Upper lobe of left lung (tissue), 6 donors: ENCODE results near the gene CENPO. TPM values are rescaled to one million over a fixed set of nuclear protein-coding genes. Genes with fewer than 3 reads are reported as not detected.

ENCODE experiments used
- ATAC-seq, 2 donors: fragments of 200-7000 bp; cut with Tn5 transposase; one replicate each; pipeline ENCODE4 v1.9.1; 2022; ENCODE audit warnings: mild to moderate bottlenecking in 2 of 2, moderate library complexity in 2 of 2; ENCODE audit not compliant: low FRiP score in 2 of 2
- DNase-seq, 2 donors: peaks; one replicate each; pipeline ENCODE4 v3.0.0-alpha.2; 2019 to 2020
- H3K27ac ChIP-seq, 4 donors: fragments of 200-600 bp; sonication (generic); one replicate each; pipeline ENCODE4 v1.5.1; 2016 to 2019
- H3K27me3 ChIP-seq, 4 donors: fragments of 200-600 bp; sonication (generic); one replicate each; pipeline ENCODE4 v1.5.1; 2017 to 2019
- H3K36me3 ChIP-seq, 4 donors: fragments of 200-600 bp; sonication (generic); one replicate each; pipeline ENCODE4 v1.5.1; 2016 to 2019
- H3K4me1 ChIP-seq, 4 donors: fragments of 200-600 bp; sonication (generic); one replicate each; pipeline ENCODE4 v1.5.1; 2018 to 2019
- H3K4me3 ChIP-seq, 4 donors: fragments of 200-600 bp; sonication (generic); one replicate each; pipeline ENCODE4 v1.5.1; 2017 to 2019; ENCODE audit warnings: mild to moderate bottlenecking in 2 of 4, moderate library complexity in 1 of 4
- H3K9me3 ChIP-seq, 4 donors: fragments of 200-600 bp; sonication (generic); one replicate each; pipeline ENCODE4 v1.5.1; 2018 to 2019
- EP300 ChIP-seq, 4 donors: sonication (generic); formaldehyde crosslinking; IDR thresholded peaks; one replicate each; pipeline ENCODE4 v1.5.1; 2017; ENCODE audit warnings: antibody characterized with exemption in 4 of 4, control low read depth in 2 of 4
- POLR2A ChIP-seq, 4 donors: fragments of 450-650 bp; IDR thresholded peaks; one replicate each; pipeline ENCODE4 v1.5.1; 2016 to 2017; ENCODE audit warnings: antibody characterized with exemption in 4 of 4, mild to moderate bottlenecking in 2 of 4
- POLR2AphosphoS5 ChIP-seq, 2 donors: sonication (generic); formaldehyde crosslinking; IDR thresholded peaks; one replicate each; pipeline ENCODE4 v1.5.1; 2017; ENCODE audit warnings: antibody characterized with exemption in 2 of 2
- WGBS, 2 donors: methylation state at CpG; one replicate each; pipeline ENCODE4 v1.1.5; 2017 to 2018; 5-methylcytosine and 5-hydroxymethylcytosine counted together
- total RNA-seq, 6 donors: library from RNA; depleted of rRNA in 4 of 6; stranded (reverse); fragments of >200 nt in 4 of 6; gene quantifications; one replicate each; pipeline versions ENCODE4 v1.1.0 to v1.2.1, GENCODE V29; 2016 to 2021
- TF ChIP-seq, protein P1 (sequence below), 6 experiments: fragments of 450-650 bp in 4 of 6; fragments of 200-600 bp in 2 of 6; sonication (generic) in 2 of 6; IDR thresholded peaks; one replicate each; pipeline ENCODE4 v1.5.1; 2016 to 2019; ENCODE audit warnings: antibody characterized with exemption in 6 of 6
- donor health status: DM: no; HTN: no; CAD: no; lungs with moderate emphysema.
- donor health status: DM: no; HTN: yes; CAD: no; lungs with severe emphysema.

Gene CENPO
- total RNA-seq, 6 donors from 2014 or later, result 4.9 to 8.7 (median 7.2) TPM

DNA sequence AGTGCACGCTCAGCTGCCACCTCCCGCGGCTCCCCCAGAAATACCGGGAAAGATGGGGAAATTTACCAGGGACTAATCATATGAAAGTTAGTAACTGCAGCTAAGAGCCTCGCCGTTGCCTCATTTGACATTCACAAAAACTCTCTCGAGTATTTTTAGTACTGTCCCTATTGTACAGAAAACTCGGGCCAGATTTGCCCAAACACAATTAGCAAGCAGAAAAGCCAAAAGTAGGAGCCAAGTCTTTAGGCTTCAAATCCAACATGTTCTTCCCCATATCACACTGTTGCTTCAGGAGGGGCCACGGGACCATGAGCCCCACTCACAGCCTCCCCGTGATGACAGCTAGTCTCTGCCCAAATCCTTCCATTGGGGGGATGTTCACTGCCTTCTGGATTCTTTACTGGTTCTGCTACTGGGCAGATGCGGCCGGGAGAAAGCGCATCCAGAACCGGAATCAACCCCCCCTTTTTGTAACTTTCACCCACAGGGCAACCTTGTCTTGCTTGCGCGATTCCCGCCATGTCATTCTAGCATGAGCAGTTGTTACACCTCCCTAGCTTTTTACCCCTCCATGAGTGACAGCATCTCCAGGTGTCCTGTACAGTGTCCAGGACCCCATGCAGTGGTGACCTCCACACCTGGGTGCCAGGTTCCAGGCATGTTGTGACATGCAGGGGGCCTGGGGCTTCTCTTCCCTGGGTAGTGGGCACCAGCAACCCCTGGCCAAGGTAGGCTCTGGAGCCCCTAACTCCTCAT, 35.2 kb downstream of the CENPO start:
- Histone ChIP-seq H3K9me3 (no peaks in the 10 kb centered on the region), H3K4me3 (no peak overlapping the region), H3K27me3 (no peaks in the 10 kb centered on the region), H3K27ac (no peak overlapping the region), H3K4me1 (peaks cover 5 to 12% (median 8%) of the 10 kb centered on the region in 4 donors), H3K36me3 (no peaks in the 10 kb centered on the region)
- TF ChIP-seq, protein P1, sequence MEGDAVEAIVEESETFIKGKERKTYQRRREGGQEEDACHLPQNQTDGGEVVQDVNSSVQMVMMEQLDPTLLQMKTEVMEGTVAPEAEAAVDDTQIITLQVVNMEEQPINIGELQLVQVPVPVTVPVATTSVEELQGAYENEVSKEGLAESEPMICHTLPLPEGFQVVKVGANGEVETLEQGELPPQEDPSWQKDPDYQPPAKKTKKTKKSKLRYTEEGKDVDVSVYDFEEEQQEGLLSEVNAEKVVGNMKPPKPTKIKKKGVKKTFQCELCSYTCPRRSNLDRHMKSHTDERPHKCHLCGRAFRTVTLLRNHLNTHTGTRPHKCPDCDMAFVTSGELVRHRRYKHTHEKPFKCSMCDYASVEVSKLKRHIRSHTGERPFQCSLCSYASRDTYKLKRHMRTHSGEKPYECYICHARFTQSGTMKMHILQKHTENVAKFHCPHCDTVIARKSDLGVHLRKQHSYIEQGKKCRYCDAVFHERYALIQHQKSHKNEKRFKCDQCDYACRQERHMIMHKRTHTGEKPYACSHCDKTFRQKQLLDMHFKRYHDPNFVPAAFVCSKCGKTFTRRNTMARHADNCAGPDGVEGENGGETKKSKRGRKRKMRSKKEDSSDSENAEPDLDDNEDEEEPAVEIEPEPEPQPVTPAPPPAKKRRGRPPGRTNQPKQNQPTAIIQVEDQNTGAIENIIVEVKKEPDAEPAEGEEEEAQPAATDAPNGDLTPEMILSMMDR (IDR thresholded peaks at IDR 0.05), result no peak
- TF ChIP-seq POLR2AphosphoS5 (IDR thresholded peaks at IDR 0.05), result no peak
- TF ChIP-seq EP300 (IDR thresholded peaks at IDR 0.05), result no peak
- TF ChIP-seq POLR2A (IDR thresholded peaks at IDR 0.05), result no peak
- ATAC-seq (no peak), DNase-seq (no peak)
- 80 to 85% methylated on average over 17 of the region's 17 CpGs for WGBS, 2 donors

DNA sequence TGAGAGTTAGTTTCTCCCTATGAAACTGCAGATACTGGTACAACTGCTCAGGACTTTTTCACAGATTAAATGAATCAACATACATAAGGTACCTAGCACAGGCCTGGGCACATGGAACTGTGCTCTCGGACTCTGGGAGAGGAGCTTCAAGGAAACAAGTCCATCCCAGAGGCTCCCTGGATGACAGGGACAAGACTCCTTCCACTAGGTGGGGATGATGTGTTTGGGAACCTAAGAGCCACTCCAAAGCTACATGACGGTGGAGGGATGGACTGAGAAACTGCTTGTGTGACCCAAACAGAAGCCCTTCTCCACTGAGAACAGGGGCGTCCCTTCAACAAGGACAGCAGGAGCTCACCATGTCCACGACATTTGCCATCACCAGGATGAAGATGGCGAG, 37.1 kb downstream of the CENPO start:
- H3K36me3 ChIP-seq, result peaks cover 0 to 9% (median 4%) of the 10 kb centered on the region in 4 donors
- no peak overlapping the region for H3K4me3 ChIP-seq
- TF ChIP-seq, protein P1 (IDR thresholded peaks at IDR 0.05), result no peak
- TF ChIP-seq EP300 (IDR thresholded peaks at IDR 0.05) (no peak), POLR2A (IDR thresholded peaks at IDR 0.05) (no peak), POLR2AphosphoS5 (IDR thresholded peaks at IDR 0.05) (no peak)
- no peak overlapping the region for H3K27ac ChIP-seq
- ATAC-seq, result no peak
- no peak for DNase-seq
- 84 to 89% methylated on average over 3 to 5 of the region's 5 CpGs for WGBS, 2 donors
- no peaks in the 10 kb centered on the region for H3K9me3 ChIP-seq
- peaks cover 5 to 12% (median 8%) of the 10 kb centered on the region in 4 donors for H3K4me1 ChIP-seq
- no peaks in the 10 kb centered on the region for H3K27me3 ChIP-seq

DNA sequence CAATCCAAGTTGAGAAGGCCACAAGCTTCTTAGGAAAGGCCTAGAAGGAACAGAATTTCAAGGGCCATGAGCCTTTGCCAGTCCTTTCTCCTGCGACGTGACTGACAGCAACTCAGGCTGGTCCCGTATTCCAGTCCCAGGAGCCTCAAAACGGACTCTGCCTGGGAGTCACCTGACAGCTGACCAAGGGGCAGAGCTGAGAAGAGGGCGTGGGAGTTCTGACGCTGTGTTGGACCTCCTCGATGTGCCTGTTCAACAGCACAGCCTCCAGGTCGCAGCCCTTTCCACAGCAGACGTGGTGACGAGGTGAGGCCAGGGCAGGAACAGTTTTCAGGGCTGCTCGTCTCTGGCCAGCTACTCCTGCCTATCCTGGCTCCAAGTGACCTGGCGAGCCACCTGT, 37.6 kb downstream of the CENPO start:
- H3K36me3 ChIP-seq, result peaks cover 0 to 10% (median 4%) of the 10 kb centered on the region in 4 donors
- TF ChIP-seq EP300 (IDR thresholded peaks at IDR 0.05), result no peak
- no peak for TF ChIP-seq POLR2A (IDR thresholded peaks at IDR 0.05)
- TF ChIP-seq, protein P1 (IDR thresholded peaks at IDR 0.05), result no peak
- TF ChIP-seq POLR2AphosphoS5 (IDR thresholded peaks at IDR 0.05), result no peak
- H3K4me1 ChIP-seq, result peaks cover 5 to 12% (median 8%) of the 10 kb centered on the region in 4 donors
- H3K27me3 ChIP-seq, result no peaks in the 10 kb centered on the region
- DNase-seq (no peak), ATAC-seq (no peak)
- no peak overlapping the region for H3K4me3 ChIP-seq
- no peak overlapping the region for H3K27ac ChIP-seq
- no peaks in the 10 kb centered on the region for H3K9me3 ChIP-seq
- WGBS, 2 donors, result 94 to 98% methylated on average over 9 to 12 of the region's 12 CpGs

DNA sequence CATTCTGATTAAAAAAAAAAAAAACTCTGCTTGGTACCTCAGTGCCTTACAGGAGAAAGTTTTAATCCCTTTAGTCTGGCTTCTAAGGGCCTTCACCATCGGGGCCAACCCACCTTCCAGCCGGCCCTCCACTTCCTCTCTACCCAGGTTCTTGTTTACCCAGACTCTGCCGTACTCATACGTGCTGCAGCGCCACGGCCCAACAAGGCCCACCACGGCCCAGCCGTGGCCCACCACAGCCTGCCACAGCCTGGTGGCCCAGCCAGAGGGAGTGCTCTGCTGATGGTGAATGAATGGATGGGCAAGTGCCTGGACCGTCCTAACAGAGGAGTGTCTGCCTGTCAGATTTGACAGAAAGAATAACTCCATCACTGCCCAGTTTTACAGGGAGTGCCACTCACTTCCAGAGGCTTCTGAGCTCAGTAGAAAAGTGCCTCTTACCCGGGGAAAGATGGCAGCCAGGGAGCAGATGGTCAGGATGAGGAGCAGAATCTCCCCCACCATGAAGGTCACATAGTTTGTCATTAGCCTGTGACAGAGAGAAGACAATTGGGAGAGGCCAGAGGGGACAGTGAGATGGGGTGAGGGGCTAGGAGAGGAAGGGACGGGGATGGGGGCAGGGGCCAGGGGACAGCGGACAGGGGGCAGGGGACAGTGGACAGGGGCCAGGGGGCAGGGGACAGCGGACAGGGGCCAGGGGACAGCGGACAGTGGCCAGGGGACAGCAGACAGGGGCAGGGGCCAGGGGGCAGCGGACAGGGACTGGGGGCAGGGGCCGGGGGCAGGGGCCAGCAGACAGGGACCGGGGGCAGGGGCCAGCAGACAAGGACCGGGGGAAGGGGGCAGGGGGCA, 38.2 kb downstream of the CENPO start:
- Histone ChIP-seq H3K27ac (no peak overlapping the region), H3K36me3 (peaks cover 0 to 12% (median 5%) of the 10 kb centered on the region in 4 donors), H3K9me3 (no peaks in the 10 kb centered on the region), H3K4me3 (no peak overlapping the region), H3K27me3 (no peaks in the 10 kb centered on the region), H3K4me1 (peaks cover 5 to 12% (median 8%) of the 10 kb centered on the region in 4 donors)
- ATAC-seq, result no peak
- no peak for DNase-seq
- 83 to 91% methylated on average over 10 to 15 of the region's 18 CpGs for WGBS, 2 donors
- TF ChIP-seq POLR2AphosphoS5 (IDR thresholded peaks at IDR 0.05) (no peak), EP300 (IDR thresholded peaks at IDR 0.05) (no peak), POLR2A (IDR thresholded peaks at IDR 0.05) (no peak)
- TF ChIP-seq, protein P1 (IDR thresholded peaks at IDR 0.05), result no peak
